RCC 7860 (cell line): ENCODE results near the gene PPFIBP2.
"Not testable (repeated sequence)": the region's sequence is repeated elsewhere in the genome, so short reads cannot be mapped to it uniquely, and the experiment has no call there.

ENCODE experiments used
- DNase-seq: peaks from one replicate; pipeline ENCODE4 v3.0.0-alpha.2; 2015; ENCODE audit warnings: low spot score
- FAIRE-seq: peaks from 2 replicates; lab custom pipeline; 2012; peaks lifted over from hg19 to GRCh38; lab: Jason Lieb, UNC

The PPFIBP2 gene

DNA sequence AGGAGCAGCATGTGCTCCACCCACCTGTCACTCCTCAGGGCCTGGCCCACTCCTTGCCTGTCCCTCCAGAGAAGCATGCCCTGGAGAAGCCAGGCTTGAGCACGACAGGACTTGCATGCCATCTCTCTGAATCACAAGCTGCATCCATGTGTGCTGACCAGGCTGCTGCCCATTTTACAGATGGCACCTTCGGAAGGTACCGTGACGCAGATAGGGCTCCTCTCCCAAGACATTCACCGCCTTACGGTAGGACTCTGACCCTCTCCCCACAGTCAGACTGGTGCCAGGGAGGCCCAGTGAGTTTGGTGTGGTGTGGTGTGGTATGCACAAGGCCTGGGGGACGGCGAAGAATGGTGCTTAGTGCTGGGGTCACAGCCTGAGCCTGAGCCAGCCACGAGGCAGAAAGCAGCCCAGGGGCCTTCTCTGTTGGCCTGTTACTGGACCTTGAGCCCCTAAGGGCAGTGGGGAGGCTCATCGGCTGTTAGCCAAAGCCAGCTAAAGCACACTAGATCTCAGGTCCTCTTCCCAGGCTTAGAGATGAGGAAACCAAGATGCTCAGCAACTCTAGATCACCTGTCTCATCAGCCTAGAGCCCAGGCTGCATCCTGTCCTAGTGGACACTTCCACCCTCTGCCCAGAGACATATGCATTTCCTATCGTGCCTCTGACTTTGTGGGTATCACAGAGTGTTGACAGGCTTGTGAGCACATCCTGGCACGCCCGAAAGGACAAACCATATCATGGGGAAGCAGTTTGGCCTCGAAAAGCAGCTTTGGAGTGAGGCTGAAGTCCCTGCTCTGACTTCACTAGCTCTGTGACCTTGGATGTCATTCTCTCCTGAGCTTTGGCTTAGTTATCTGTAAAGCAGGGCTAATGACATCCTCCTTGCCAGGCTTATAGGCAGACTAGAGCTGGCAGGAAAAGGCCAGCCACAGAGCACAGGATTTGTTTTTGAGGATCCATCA, 141.7 kb downstream of the PPFIBP2 start:
- no peak for DNase-seq
- no peak for FAIRE-seq

DNA sequence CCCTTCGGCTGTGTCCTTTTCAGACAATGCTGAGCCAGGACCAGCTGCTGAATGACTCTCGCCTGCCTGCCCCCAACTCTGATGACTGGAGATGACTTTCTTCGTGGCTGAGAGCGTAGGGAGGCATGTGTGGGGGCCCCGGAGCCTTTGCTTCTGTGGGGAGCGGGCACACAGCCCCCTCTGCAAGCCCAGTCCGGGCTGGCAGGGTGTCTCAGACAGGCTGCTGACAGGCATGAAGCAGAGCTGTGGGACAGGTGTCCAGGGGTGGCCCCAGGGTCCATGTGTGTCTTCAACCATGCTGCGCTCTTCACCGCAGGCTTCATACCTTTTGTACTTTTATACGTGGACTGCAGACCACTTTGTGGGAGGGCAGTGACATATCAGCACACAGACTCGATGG, 142.9 kb downstream of the PPFIBP2 start:
- FAIRE-seq: no peak
- DNase-seq: no peak

DNA sequence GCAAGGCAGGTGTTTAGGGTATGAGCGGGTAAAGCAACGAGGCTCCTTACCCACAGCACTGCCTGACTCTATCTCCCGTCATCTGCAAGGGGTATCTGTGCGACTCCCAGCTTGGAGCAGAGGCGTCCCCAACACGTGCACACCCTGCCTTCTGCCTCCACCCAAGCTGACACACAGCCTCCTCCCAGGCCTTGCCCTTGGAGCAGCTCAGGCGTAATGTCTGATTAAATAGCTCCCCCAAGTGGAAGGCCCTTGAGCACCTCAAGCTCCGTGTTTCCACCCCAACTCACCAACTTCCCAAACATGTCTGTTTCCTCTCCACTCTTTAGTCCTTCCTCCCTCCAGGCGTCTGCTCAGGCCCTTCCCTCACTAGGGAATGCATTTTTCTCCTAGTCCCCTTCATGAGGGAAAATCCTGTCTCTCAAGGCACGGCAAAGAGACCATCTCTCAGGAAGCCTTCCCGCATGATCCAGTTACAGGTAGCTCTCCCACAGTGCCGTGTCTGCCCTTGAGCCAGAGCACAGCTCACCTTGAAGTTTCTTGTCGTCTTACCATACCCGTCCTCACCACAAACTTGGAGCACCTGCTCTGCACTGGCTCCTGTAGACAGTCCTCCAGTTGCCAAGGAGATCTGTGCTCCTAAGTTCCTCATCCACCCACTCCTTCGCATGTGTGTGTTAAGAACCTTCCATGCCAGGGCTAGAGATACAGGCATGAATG, 143.7 kb downstream of the PPFIBP2 start:
- DNase-seq (peak; percentile 24), FAIRE-seq (no peak)

DNA sequence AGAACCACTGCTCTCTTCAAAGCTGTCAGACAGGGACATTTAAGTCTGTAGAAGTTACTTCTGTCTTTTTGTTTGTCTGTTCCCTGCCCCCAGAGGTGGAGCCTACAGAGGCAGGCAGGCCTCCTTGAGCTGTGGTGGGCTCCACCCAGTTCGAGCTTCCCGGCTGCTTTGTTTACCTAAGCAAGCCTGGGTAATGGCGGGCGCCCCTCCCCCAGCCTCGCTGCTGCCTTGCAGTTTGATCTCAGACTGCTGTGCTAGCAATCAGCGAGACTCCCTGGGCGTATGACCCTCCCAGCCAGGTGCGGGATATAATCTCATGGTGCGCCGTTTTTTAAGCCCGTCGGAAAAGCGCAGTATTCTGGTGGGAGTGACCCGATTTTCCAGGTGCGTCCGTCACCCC, 149.7 kb downstream of the PPFIBP2 start:
- not testable (repeated sequence) for DNase-seq, FAIRE-seq

DNA sequence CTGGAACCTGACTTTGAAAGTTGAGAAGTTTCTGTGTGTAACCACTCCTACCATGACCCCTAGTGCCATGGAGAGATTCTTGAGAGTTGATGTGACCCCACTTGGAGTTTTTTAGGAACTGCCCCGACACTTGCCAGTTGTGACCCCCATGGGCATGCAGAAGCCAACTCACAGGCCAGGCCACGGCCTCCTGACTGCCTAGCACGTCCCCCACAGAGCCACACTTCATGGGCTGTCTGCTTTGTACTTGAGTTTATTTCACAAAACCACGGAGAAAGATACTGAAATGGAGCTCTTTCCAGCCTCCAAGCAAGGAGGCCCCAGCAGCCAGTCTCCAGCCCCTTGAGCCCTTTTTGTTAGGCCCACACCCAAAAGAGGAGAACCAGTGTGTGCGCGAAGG, 151.1 kb downstream of the PPFIBP2 start:
- FAIRE-seq (no peak), DNase-seq (no peak)

DNA sequence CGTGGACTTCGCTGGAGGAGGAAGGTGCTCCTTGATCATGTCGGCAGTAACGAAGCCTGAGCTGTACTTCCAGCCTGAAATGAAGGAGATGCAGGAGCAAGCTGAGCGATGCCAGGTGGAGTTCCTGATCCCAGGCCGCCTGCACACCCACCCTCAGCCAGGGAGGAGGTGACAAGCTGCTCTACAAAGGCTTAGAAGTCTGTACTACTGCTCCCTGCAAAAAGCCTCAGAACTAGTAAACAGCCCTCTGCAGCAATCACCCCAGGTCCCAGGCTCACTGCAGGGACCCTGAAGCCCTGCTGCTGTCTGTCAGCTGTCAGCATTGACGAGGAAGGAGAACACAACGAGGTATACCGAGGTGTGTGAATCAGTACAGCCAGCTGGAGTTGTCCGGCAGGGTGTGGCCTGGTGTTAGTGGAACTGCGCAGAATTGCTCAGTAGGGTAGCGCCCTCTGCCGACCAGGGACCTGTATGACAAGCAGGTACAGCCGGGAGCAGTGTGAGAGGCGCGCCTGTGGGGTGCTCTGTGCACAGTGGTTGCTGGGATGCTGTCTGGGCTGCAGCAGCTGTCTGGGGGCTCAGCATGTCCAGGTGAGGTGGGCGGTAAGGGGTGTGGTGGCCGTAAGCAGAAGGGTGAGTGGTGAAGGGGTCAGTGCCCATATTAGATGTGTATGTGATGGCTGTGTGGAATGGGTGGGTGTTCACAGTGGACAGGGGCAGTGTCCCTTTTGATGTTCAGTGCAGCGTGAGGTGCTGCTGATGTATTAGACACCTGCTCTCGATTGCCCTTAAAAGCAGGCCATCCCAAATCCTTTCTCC, 151.9 kb downstream of the PPFIBP2 start:
- FAIRE-seq (no peak), DNase-seq (peak; percentile 52)

DNA sequence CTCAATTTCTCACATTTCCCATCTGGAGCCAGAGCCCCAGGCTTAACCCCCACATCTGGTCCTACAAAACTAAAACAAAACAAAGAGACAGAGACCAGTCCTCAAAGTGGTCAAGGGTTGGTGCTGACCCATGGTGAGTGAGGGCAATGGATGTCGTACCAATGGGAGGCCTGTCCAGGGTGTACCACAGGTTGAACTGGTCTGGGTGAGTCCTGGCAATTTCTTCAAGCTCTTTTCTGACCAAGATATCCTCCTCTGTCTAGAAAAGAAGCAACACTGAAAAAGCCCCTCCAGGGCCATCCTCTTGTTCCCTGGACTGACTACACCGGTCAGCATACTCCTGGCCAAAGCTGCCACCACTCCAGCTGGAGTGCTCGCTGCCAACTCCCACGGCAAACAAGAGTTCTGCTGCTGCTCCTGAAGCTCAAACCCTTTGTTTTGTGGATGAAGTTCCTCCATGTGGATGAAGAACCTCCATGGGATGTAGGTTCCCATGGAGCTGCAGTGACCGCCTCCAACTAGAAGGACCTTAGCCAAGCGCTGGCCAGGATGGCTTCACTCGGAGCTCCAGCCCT, 152.6 kb downstream of the PPFIBP2 start:
- FAIRE-seq: no peak
- DNase-seq: no peak

DNA sequence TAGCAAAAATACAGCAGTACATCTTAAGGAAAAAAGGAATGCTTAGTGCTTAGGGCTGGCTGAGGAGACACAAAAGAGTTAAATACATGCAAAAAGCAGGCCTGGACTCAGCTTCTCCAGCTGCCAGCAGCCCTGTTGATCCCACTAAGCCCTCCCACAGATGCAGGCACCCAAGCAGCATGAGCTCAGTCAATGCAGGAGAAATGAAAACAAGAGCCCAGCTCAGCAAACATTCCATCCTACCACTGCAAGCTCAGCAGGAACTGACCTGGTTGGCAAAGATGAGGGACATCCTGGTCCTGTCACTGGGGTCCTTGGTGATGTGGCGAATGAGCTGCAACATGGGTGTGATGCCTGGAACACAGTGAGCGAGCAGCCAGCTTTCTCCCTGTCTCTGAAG, 153.7 kb downstream of the PPFIBP2 start:
- DNase-seq (no peak), FAIRE-seq (no peak)

DNA sequence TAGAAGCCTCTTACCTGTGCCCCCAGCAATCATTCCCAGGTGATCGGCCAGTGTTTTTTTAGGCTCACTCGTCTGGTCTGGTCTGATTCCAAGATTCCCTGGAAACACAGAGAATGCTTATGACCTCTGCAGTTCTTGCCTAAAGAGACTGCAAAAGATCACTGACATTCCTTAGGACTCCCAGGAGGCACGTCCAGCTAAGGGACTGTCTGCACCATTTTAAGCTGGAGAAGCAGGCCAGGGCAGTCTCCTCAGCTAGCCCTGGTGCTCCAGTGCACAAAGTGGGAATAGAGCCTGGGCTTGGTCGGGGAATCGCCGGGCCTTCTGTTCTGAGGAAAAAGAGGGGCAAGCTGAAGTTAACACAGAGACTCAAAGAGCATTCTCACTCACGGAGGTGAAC, 154.7 kb downstream of the PPFIBP2 start:
- FAIRE-seq (no peak), DNase-seq (no peak)

DNA sequence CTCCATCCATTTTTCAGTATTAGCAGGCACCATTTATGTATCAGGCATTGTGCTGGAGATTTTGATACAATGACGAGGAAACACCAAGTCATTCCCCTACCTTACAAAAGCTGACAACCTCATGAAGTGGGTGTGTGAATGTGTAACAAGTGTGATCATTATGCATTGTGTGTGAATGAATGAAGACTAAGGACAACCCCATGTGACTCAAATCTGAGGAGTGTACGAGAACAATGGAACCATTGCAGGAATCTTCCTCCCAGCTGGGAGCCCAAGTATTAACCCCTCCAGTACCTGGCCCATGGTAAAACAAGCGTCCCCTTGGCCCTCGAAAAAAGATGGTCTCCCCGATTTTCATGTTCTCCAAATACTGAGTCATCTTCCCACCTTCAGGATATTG, 155.1 kb downstream of the PPFIBP2 start:
- FAIRE-seq (no peak), DNase-seq (no peak)

DNA sequence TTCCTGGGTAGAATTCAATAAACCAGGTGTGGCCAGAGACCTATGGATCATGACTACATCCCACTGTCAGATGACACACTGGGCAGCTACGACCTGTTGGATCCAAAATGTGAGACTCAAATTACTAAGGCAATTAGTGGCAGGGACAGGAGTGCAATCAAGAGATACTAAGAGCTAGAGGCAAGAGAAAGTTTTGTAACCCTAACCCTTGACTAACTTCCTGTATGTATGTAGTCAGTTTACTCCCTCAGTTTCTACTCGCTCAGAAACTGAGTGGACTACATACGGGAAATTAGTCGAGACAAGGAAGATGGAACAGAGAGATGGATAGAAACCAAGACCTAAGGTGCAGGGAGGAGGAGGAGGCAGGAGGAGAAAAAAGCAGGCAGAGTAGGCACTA, 156.8 kb downstream of the PPFIBP2 start:
- no peak for DNase-seq
- FAIRE-seq: no peak

DNA sequence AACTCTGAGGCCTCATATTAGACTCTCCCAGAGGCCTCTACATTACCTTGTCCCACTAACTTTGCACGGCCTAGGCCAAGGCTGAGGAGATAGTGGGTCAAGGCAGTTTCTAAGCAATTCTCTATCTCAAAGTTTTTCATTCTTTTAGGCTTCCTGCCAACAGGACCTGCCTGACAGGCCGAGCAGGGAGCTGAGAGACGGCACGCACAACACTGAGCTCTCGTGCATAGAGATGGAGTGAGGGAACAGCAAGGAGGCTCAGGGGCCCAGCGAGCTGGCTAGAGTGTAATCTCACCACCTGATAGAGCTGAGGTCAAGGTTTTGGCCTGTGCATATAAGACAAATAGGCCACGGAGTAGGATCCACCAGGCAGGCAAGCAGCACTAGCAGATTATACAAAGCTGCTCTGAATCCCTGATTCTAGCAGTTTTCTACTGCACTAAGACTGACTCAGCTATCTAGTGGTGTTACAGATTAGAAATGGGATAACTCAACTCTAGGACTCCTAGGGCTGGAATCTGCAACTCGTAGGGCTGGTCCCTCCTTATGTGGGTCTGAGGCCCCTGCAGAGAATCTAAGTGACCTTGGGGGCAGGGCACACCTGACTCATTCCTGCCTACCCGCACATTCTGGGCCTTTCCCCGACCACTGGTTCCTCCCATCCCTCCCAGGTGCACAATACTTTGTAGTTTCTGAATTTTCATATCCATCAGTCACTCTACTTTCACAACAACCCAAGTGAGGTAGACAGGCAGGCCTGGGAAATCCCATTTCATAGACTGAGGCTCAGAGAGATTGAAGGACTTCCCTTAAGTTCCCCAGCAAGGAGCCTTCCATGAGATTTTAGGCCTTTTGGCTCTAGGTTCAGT, 157.8 kb downstream of the PPFIBP2 start:
- FAIRE-seq (no peak), DNase-seq (no peak)

DNA sequence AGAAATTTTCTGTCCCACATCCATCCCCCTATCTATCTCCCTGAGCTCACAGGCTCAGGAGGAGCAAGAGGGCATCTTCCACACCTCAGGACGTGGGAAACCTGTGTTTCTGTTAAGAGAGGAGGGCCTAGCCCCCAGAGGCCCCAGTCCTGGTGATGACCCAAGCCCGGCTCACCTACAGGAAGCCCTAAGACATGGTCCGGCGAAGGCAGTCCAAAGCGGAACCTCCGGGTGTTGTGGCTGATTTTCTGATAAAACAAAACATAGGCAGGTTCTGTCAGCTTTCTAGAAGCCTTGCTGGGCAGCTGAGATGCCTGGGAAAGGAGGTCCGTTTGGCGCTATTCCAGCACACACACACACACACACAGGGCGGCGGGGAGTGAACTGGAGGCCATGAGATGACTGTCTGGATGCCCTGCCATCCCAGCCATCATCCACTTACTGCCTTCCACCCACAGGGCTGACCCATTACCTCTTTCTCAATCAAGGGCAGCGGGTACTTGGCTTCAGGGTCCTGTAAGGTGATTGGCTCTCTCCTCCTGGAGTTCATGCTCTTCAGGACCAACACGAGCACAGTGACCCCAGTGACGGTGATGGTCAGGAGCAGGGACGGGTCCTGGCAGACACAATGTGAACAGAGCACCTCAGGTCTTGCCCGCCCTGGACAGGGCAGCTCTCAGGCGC, 158.6 kb downstream of the PPFIBP2 start:
- no peak for FAIRE-seq
- no peak for DNase-seq

DNA sequence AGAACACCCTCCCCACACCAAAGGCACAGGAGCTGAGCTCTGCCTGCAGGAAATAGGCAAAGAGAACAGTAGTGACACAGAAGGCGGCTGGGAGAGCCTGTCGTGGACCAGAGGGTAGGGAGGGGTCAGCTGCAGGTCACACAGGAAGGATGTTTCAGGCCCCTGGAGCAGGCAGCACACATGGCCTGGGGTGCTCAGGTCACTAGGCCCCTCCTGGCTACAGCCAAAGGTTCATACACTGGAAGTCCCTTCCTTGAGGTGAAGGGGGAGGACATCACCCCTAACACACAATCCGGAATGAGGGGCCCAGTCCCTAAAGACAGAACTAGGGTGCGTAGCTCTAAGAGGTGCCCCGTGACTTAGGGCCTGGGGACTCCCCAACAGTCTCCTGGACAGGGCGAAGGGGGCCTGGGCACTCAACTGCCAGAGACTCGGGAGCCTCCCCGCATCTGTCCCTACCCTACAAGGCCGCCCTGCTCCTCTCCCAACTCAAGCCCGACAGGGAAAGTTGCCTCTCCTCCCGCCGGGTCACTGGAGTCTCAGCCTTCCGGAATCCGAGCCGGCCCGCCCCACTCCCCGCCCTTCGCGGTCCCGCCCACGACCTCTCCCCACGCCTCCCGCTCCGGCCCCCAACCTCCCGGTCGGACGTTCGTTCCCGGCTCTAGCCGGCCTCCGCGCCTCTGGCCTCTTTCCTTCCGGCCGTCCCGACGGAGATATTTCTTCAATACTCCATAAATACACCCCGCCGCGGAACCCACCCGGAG, 159.3 kb downstream of the PPFIBP2 start, which contains the start of gene CYB5R2:
Gene CYB5R2 (minus strand): TSS at position 541 of the 764 bp plus-strand sequence. CDS start 675 bp downstream, outside the sequence.
- DNase-seq (no peak), FAIRE-seq (no peak)

DNA sequence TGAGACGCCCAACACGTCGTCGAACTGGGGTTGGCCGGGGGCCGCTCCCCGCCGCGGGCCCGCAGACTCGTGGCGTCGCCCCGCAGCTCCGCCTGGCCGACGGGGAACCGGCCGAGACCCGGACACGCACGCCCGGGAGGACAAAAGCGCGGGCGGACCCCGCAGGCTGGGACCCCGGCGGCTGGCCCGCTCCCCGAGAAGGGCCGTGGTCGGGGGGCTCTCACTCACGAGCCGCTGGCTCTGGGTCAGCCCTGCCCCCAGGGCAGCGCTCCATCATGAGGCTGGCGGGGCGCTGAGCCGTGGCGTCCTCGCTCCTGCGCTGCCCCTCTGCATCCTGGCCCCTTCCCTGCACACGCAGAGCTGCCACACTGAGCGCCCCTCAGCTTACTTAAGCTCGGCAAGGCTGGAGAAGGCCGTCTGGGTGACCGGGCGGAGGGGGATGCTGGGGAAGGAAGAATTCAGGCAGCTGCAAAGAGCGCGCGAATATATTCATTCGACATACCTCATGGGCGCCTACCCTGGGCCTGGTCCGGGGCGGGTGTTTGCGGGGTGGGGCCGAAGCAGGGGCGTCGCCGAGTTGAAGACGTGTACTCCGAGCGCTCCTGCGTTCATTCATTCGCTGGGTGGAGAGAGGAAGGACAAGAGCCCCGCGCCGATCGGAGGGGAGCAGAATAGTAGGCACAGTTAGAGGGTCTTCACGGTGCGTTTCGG, 160.1 kb downstream of the PPFIBP2 start:
- no peak for FAIRE-seq
- no peak for DNase-seq

DNA sequence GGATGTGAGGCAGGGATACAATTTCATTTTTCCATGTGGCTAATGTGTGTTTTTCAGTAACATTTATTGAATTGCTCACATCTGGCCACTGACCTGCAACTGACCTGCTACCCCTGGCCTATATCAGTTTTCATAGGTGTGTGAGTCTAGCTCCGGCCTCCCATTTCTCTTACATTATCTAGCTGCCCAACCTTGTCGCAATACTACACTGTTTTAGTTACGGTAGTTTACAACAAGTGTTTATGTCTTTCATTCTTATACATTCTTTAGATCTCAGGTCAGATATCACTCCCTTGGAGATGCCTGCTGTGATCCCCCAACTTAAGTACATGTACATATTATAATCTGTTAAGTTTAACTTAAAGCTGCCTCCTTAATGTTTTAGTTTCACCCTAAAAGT, 161.8 kb downstream of the PPFIBP2 start:
- DNase-seq (no peak), FAIRE-seq (no peak)

DNA sequence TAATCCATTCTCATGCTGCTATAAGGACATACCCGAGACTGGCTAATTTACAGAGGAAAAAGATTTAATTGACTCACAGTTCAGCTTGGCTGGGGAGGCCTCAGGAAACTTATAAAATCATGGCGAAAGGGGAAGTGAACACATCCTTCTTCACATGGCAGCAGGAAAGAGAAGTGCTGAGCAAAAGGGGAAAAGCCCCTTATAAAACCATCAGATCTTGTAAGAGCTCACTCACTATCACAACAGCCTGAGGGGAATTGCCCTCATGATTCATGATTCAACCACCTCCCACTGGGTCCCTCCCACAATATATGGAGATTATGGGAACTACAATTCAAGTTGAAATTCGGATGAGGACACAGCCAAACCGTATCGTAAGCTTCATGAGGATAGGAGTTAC, 163.3 kb downstream of the PPFIBP2 start:
- no peak for FAIRE-seq

DNA sequence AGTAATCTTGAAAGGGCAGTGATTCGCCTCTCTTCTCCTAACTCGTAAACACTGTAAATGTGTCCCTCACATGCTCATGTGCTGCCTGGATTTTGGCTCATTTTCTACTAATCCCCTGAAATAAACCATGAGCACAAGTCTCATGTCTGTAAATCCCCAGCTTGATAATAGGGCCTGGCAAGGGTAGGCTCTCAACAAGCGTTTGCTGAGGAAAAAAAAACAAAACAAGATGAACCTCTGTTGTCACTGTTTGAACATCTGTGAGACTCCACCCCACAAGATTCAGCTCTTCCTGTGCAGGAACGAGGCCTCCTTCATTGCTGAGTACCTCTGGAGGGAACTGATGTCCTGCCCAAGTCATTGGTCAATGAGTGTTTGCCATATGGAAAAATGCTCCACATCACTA, 164.0 kb downstream of the PPFIBP2 start:
- no peak for FAIRE-seq
- DNase-seq: no peak

More for the DNA sequence above, 163.3 kb downstream of the PPFIBP2 start:
- no peak for DNase-seq
